ENCODE measurements around the gene CCDC33. TPM values are rescaled to one million over a fixed set of nuclear protein-coding genes. Genes with fewer than 3 reads are reported as not detected.

Gene CCDC33
- total and polyA plus RNA-seq, 8 donors: 0.58 to 9.4 (median 0.73) TPM; not detected in 5

- no peaks in the 10 kb centered on the region for H3K4me1 ChIP-seq
- no peaks in the 10 kb centered on the region for H3K27me3 ChIP-seq
- no peak for DNase-seq
- no peak overlapping the region for H3K27ac ChIP-seq
- intact Hi-C loops (cut with DNase I; ENCODE audit: low total_unique reads): no loop called here
- no peaks in the 10 kb centered on the region for H3K9me3 ChIP-seq
- no peak overlapping the region for H3K4me3 ChIP-seq
- WGBS, 5 donors: 67 to 100% (median 89%) methylated on average over 1 of the region's 1 CpG
- no peak for TF ChIP-seq CTCF (IDR thresholded peaks at IDR 0.05)
- TF ChIP-seq POLR2AphosphoS5 (IDR thresholded peaks at IDR 0.05): no peak
- TF ChIP-seq EP300 (IDR thresholded peaks at IDR 0.05): no peak
- no peak for TF ChIP-seq POLR2A (IDR thresholded peaks at IDR 0.05)
- H3K36me3 ChIP-seq: no peaks in the 10 kb centered on the region
Measured at GRCh38 chr15:74334127-74334526, 98.0 kb downstream of the CCDC33 start.

GRCh38 chr15:74335396-74335795 is 99.3 kb downstream of the CCDC33 start:
- Histone ChIP-seq H3K27me3 (no peaks in the 10 kb centered on the region), H3K4me1 (no peaks in the 10 kb centered on the region), H3K27ac (no peak overlapping the region), H3K4me3 (no peak overlapping the region), H3K9me3 (no peaks in the 10 kb centered on the region), H3K36me3 (no peaks in the 10 kb centered on the region)
- 85 to 92% (median 88%) methylated on average over 8 of the region's 8 CpGs for WGBS, 5 donors
- intact Hi-C loops (cut with DNase I; ENCODE audit: low total_unique reads): no loop called here
- TF ChIP-seq POLR2AphosphoS5 (IDR thresholded peaks at IDR 0.05): no peak
- TF ChIP-seq EP300 (IDR thresholded peaks at IDR 0.05): no peak
- TF ChIP-seq CTCF (IDR thresholded peaks at IDR 0.05): no peak
- no peak for TF ChIP-seq POLR2A (IDR thresholded peaks at IDR 0.05)
- no peak for DNase-seq

GRCh38 chr15:74336061-74337005 is 100.2 kb downstream of the CCDC33 start:
- TF ChIP-seq POLR2A (IDR thresholded peaks at IDR 0.05) (no peak), EP300 (IDR thresholded peaks at IDR 0.05) (no peak), POLR2AphosphoS5 (IDR thresholded peaks at IDR 0.05) (no peak), CTCF (IDR thresholded peaks at IDR 0.05) (no peak)
- no peak for DNase-seq
- intact Hi-C loops (cut with DNase I; ENCODE audit: low total_unique reads): no loop called here
- Histone ChIP-seq H3K36me3 (no peaks in the 10 kb centered on the region), H3K4me1 (no peaks in the 10 kb centered on the region), H3K4me3 (no peak overlapping the region), H3K27ac (no peak overlapping the region), H3K9me3 (no peaks in the 10 kb centered on the region), H3K27me3 (no peaks in the 10 kb centered on the region)
- 80 to 86% (median 82%) methylated on average over 9 of the region's 9 CpGs for WGBS, 5 donors

- Histone ChIP-seq H3K4me3 (no peak overlapping the region), H3K27me3 (no peaks in the 10 kb centered on the region), H3K4me1 (no peaks in the 10 kb centered on the region), H3K27ac (no peak overlapping the region), H3K9me3 (no peaks in the 10 kb centered on the region), H3K36me3 (no peaks in the 10 kb centered on the region)
- no peak for DNase-seq
- intact Hi-C loops (cut with DNase I; ENCODE audit: low total_unique reads): no loop called here
- 87 to 94% (median 90%) methylated on average over 4 to 5 of the region's 5 CpGs for WGBS, 5 donors
- TF ChIP-seq CTCF (IDR thresholded peaks at IDR 0.05): no peak
- no peak for TF ChIP-seq EP300 (IDR thresholded peaks at IDR 0.05)
- TF ChIP-seq POLR2A (IDR thresholded peaks at IDR 0.05): no peak
Measured at GRCh38 chr15:74337146-74337545, 101.0 kb downstream of the CCDC33 start.
